Progenitor cell of endocrine pancreas (in vitro differentiated cells): ENCODE measurements around the gene THOP1. TPM values are rescaled to one million over a fixed set of nuclear protein-coding genes. Genes with fewer than 3 reads are reported as not detected.

Experiments
- DNase-seq: peaks from one replicate; pipeline ENCODE4 v3.0.0; 2021; ENCODE audit warnings: low spot score; ENCODE audit not compliant: unreplicated experiment
- H3K27ac Mint-ChIP-seq: 2 replicates; pipeline ENCODE4 v1.8.0; 2021; ENCODE audit warnings: mild to moderate bottlenecking, moderate library complexity, mixed read lengths
- H3K27me3 Mint-ChIP-seq: 2 replicates; pipeline ENCODE4 v1.8.0; 2021; ENCODE audit warnings: mixed read lengths
- H3K36me3 Mint-ChIP-seq: 2 replicates; pipeline ENCODE4 v1.8.0; 2022; ENCODE audit warnings: mixed read lengths; ENCODE audit not compliant: insufficient read depth
- H3K4me1 Mint-ChIP-seq: 2 replicates; pipeline ENCODE4 v1.8.0; 2021; ENCODE audit warnings: low read depth, mixed read lengths
- H3K4me3 Mint-ChIP-seq: 2 replicates; pipeline ENCODE4 v1.8.0; 2021; ENCODE audit warnings: low read depth, mild to moderate bottlenecking, moderate library complexity, mixed read lengths
- H3K9me3 Mint-ChIP-seq: 2 replicates; pipeline ENCODE4 v1.8.0; 2021; ENCODE audit warnings: low read depth, mixed read lengths
- CTCF ChIP-seq: fragments of 200-600 bp; sonication (generic); IDR thresholded peaks from one replicate; pipeline ENCODE4 v1.5.0; 2021; ENCODE audit warnings: antibody characterized with exemption, mild to moderate bottlenecking; ENCODE audit not compliant: unreplicated experiment
- total RNA-seq: library from RNA; stranded (reverse); gene quantifications from 2 replicates; pipeline ENCODE4 v1.2.1, GENCODE V29; 2021

The THOP1 gene
- total RNA-seq, 1 donor from 2014 or later: 108 TPM

- Mint-ChIP-seq H3K36me3 (peaks cover 16% of the 10 kb centered on the region), H3K27me3 (no peaks in the 10 kb centered on the region), H3K4me3 (no peak overlapping the region), H3K4me1 (no peaks in the 10 kb centered on the region), H3K9me3 (no peaks in the 10 kb centered on the region), H3K27ac (no peak overlapping the region)
- no peak for TF ChIP-seq CTCF
- no peak for DNase-seq
Observed at GRCh38 chr19:2796659-2797266, 11.5 kb downstream of the THOP1 start.

GRCh38 chr19:2797280-2797679 is 12.0 kb downstream of the THOP1 start:
- Mint-ChIP-seq H3K9me3 (no peaks in the 10 kb centered on the region), H3K4me3 (no peak overlapping the region), H3K27ac (no peak overlapping the region), H3K27me3 (no peaks in the 10 kb centered on the region), H3K36me3 (peaks cover 15% of the 10 kb centered on the region), H3K4me1 (no peaks in the 10 kb centered on the region)
- TF ChIP-seq CTCF: no peak
- no peak for DNase-seq

DNA sequence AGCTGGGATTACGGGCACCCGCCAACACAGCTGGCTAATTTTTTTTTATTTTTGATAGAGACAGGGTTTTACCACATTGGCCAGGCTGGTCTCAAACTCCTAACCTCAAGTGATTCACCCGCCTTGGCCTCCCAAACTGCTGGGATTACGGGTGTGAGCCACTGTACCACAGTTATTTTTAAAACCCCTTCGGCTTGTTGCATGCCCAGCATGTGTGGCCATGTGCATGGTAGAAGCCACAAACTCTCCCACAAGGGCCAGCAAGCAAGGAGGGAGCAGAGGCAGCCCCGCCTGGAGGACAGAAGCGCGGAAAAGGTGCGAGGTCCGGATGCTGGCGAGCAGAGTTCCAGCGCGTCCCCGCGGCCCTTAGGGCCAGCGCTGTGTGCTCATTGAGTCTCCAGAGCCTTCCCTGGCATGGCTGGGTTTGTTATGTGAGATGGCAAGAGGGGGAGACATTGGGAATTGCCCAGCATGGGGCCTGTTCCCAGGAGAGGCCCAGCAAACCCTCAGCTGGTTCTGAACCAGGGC is 12.9 kb downstream of the THOP1 start:
- H3K36me3 Mint-ChIP-seq: peaks cover 21% of the 10 kb centered on the region

DNA sequence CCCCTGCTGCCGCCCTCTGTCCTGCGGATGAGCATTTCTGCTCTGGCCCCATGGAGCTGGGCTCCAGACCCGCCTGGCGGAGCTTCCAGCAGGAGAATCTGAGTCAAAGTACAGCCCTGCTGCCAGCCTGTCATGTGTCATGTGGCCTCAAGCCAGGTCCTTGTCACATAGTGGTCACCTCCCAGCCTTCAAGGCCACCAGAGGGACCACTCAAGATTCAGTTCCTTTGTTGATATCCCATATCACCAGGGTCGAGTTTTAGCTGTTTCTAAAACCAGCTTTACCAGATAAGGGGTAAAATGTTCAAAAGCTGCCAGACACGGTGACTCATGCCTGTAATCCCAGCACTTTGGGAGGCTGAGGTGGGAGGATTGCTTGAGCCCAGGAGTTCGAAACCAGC is 13.4 kb downstream of the THOP1 start:
- TF ChIP-seq CTCF: no peak
- no peaks in the 10 kb centered on the region for H3K27me3 Mint-ChIP-seq
- H3K4me3 Mint-ChIP-seq: no peak overlapping the region
- DNase-seq: no peak
- H3K9me3 Mint-ChIP-seq: no peaks in the 10 kb centered on the region
- H3K4me1 Mint-ChIP-seq: no peaks in the 10 kb centered on the region
- no peak overlapping the region for H3K27ac Mint-ChIP-seq
- peaks cover 19% of the 10 kb centered on the region for H3K36me3 Mint-ChIP-seq

More for the DNA sequence above, 12.9 kb downstream of the THOP1 start:
- Mint-ChIP-seq H3K4me1 (no peaks in the 10 kb centered on the region), H3K27ac (no peak overlapping the region), H3K4me3 (no peak overlapping the region), H3K27me3 (no peaks in the 10 kb centered on the region), H3K9me3 (no peaks in the 10 kb centered on the region)
- TF ChIP-seq CTCF: no peak
- DNase-seq: no peak

GRCh38 chr19:2799273-2800020 is 14.1 kb downstream of the THOP1 start:
- no peak overlapping the region for H3K4me3 Mint-ChIP-seq
- no peaks in the 10 kb centered on the region for H3K27me3 Mint-ChIP-seq
- H3K36me3 Mint-ChIP-seq: peaks cover 18% of the 10 kb centered on the region
- H3K27ac Mint-ChIP-seq: no peak overlapping the region
- TF ChIP-seq CTCF: no peak
- DNase-seq: no peak
- H3K9me3 Mint-ChIP-seq: no peaks in the 10 kb centered on the region
- no peaks in the 10 kb centered on the region for H3K4me1 Mint-ChIP-seq
